Activated T-cell treated with anti-CD3 and anti-CD28 coated beads, Interleukin-2, amount 50 U/mL, for 72 hours (primary cell): ENCODE data around the gene FAM227B. TPM values are rescaled to one million over a fixed set of nuclear protein-coding genes. Genes with fewer than 3 reads are reported as not detected.
A peak's percentile ranks its signal among the peaks of the same experiment; 100 is the strongest.
"Not testable (repeated sequence)": the region's sequence is repeated elsewhere in the genome, so short reads cannot be mapped to it uniquely, and the experiment has no call there.

Experiments used
- ATAC-seq, 2 donors: fragments of 150-1000 bp; cut with Tn5 transposase; replicated peaks in 1 of 2; 2 replicates each; pipeline ENCODE4 v1.10.0; 2021; ENCODE audit warnings: moderate library complexity in 2 of 2, mild to moderate bottlenecking in 1 of 2
- DNase-seq, 2 donors: peaks; one replicate each; pipeline ENCODE4 v3.0.0; 2021 to 2022; ENCODE audit warnings: mixed read lengths in 1 of 2
- H3K27ac Mint-ChIP-seq: one replicate; pipeline ENCODE4 v1.8.0; 2022; ENCODE audit warnings: mild to moderate bottlenecking, moderate library complexity, mixed read lengths
- H3K27me3 Mint-ChIP-seq: one replicate; pipeline ENCODE4 v1.8.0; 2022; ENCODE audit warnings: low read depth, mixed read lengths
- H3K36me3 Mint-ChIP-seq, 2 donors: one replicate each; pipeline ENCODE4 v1.8.0; 2022; ENCODE audit warnings: mixed read lengths in 2 of 2, mild to moderate bottlenecking in 1 of 2; ENCODE audit not compliant: insufficient read depth in 2 of 2
- H3K4me1 Mint-ChIP-seq: one replicate; pipeline ENCODE4 v1.8.0; 2022; ENCODE audit warnings: low read depth, mixed read lengths
- H3K4me3 Mint-ChIP-seq, 2 donors: one replicate each; pipeline ENCODE4 v1.8.0; 2022; ENCODE audit warnings: mild to moderate bottlenecking in 2 of 2, mixed read lengths in 2 of 2, moderate library complexity in 2 of 2
- H3K9me3 Mint-ChIP-seq, 2 donors: one replicate each; pipeline ENCODE4 v1.8.0; 2022; ENCODE audit warnings: mixed read lengths in 2 of 2
- total RNA-seq, 2 donors: library from RNA; stranded (reverse); gene quantifications; one replicate each; pipeline ENCODE4 v1.2.3, GENCODE V29; 2022

Gene FAM227B, protein sequence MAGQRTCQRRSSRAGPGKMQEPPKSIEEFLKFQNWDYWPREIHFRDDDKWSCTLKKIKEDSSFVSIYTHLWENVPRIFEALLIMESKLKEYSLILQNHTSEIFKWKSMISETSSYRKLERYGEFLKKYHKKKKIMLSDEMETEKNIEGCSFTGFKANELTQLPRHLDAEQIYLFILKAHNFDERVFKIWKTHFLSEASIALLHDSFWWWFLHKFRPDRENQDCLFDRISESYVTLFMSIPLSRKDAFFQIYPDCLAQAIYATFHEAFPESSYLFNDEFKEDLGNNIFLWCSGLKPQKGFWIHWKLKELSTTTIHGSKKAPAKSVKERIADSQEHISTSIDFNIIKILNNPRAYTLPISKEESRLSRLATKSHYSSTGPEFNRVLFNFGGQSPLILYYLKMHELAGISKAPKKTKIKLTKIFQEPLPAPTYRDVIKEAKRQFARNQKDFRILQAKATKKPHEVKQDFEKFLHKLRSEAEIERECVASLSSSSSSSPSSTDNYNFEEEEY
- total RNA-seq: 1 to 10 TPM; 4.1 to 5.7 TPM

DNA sequence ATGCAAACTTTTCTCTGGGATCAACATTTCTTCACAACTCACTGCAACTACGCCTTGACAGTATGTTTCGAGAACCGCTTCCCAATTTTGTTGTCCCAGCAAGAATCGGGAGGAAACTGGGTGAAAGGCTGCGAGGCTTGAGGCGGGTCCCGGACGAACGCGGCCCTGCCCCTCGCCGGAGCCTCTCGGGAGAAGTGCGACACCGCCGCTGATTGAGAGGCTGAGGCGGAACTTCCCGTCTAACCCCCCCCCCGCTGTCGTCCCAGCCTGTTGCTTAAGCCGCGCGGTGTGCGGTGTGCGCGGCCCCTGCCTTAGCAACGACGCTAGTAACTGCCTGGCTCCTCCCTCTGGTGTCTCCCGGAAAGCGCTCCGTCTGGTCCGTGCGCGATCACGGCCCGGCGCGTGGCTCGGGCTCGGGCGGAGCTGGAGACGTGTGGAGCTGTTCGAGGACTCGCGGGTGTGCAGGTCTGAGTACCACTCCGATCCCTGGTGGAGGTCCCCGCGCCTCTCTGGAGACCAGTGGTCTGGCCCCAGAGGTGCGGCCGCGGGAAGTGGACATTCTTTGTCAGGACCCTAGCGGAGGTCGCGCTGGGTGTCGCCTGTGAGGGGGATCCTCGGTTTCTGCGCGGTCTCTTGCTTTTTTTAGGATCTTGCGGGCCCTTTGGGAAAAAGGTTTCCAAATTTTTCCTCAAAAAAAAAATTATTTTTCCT lies at the start of gene FAM227B, which contains the start of gene DTWD1:
Gene FAM227B (minus strand): TSS at position 161 of the 711 bp plus-strand sequence. CDS start 5,647 bp downstream, outside the sequence.
Gene DTWD1 (plus strand): TSS at position 391 of the 711 bp plus-strand sequence. CDS start 4,120 bp downstream, outside the sequence.
- H3K4me3 Mint-ChIP-seq: peak within 1 kb of the TSS; percentile 92 to 94
- no peaks in the 10 kb centered on the region for H3K27me3 Mint-ChIP-seq
- H3K27ac Mint-ChIP-seq: peak within 1 kb of the TSS; percentile 92
- peaks cover 6 to 16% of the 10 kb centered on the region in 2 donors for H3K36me3 Mint-ChIP-seq
- H3K4me1 Mint-ChIP-seq: peaks cover 39% of the 10 kb centered on the region
- peaks cover 0 to 4% of the 10 kb centered on the region in 2 donors for H3K9me3 Mint-ChIP-seq
- ATAC-seq: peak; percentile 99
- peak; percentile 92 for DNase-seq

DNA sequence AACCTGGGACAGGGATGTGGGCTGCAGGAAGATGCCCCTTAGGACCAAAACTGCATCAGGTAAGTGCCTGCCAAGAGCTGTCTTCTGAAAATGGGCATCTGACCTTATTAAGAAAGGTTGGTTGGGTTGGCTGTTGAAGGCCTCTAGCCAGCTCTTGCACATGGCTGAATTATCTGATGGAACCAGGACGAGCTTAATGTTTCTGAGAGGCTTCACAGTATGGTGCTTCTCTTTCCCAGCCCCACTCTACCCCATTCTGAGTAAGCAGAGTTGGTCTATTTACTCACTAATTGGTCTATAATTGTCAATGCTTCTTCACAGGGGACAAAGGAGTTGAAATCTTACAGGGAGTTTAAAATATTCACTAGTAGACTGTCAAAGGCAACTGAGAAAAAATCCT lies 48.7 kb upstream of the FAM227B start:
- Mint-ChIP-seq H3K4me1 (no peaks in the 10 kb centered on the region), H3K36me3 (no peaks in the 10 kb centered on the region), H3K4me3 (no peak overlapping the region), H3K27ac (no peak overlapping the region), H3K9me3 (no peaks in the 10 kb centered on the region), H3K27me3 (no peaks in the 10 kb centered on the region)
- DNase-seq (no peak), ATAC-seq (no peak)

DNA sequence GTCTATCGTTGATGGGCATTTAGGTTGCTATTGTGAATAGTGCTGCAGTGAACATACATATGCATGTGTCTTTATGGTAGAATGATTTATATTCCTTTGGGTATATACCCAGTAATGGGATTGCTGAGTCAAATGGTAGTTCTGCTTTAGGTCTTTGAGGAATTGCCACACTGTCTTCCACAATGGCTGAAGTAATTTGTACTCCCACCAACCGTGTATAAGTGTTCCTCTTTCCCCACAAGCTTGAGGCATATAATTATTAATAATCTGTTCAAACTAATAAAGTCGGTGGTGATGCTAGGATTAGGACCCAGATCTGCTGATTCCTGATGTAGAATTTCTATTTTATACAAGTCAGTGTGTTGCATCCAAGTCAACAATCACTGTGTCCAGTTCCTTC lies 45.9 kb upstream of the FAM227B start:
- not testable (repeated sequence) for H3K27me3 Mint-ChIP-seq, H3K36me3 Mint-ChIP-seq, ATAC-seq, H3K4me3 Mint-ChIP-seq, H3K4me1 Mint-ChIP-seq, H3K9me3 Mint-ChIP-seq, DNase-seq, H3K27ac Mint-ChIP-seq

DNA sequence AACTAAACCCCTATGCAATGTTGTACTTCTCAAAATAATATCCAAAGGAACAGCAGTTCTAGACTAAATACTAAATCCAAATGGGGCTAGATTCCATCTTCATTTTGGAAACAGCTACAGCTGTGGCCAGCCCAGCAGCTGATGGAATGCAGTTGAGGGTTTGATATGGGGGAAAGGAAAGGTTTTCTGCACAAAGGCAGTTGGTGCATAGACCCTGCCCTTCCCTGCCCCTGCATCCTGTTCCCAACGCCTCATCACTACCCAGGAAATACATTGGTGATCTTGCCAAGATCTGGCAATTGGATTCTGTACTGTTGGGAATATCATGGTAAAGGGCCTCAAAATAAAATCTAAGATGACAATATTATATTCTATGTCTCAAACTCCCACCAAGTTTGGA lies 44.1 kb upstream of the FAM227B start:
- H3K27me3 Mint-ChIP-seq: peaks cover 5% of the 10 kb centered on the region
- no peak for DNase-seq
- H3K4me3 Mint-ChIP-seq: no peak overlapping the region
- no peaks in the 10 kb centered on the region for H3K9me3 Mint-ChIP-seq
- H3K4me1 Mint-ChIP-seq: no peaks in the 10 kb centered on the region
- H3K27ac Mint-ChIP-seq: no peak overlapping the region
- H3K36me3 Mint-ChIP-seq: no peaks in the 10 kb centered on the region
- no peak for ATAC-seq

DNA sequence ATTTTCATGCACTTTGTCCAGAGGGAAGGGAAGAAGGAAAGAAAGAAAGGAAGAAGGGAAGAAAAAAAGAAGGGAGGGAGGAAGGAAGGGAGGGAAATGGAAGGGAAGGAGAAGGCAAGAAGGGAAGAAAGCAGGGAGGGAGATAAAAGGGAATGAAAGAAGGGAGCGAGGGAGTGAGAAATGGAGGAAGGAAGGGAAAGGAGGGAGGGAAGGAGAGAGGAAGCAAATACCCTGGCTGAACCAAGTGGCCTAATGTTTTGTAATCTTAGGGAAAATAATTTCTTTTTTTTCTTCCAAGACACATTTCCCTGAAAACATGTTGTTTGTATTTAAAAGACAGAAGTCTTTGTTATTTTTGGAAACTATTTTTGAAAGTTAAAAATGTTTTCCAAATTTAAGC lies 36.1 kb upstream of the FAM227B start:
- Mint-ChIP-seq H3K27me3 (no peaks in the 10 kb centered on the region), H3K27ac (no peak overlapping the region), H3K9me3 (peaks cover 7 to 15% of the 10 kb centered on the region in 2 donors), H3K36me3 (peaks cover 4 to 5% of the 10 kb centered on the region in 2 donors), H3K4me3 (no peak overlapping the region), H3K4me1 (no peaks in the 10 kb centered on the region)
- ATAC-seq (no peak), DNase-seq (no peak)

DNA sequence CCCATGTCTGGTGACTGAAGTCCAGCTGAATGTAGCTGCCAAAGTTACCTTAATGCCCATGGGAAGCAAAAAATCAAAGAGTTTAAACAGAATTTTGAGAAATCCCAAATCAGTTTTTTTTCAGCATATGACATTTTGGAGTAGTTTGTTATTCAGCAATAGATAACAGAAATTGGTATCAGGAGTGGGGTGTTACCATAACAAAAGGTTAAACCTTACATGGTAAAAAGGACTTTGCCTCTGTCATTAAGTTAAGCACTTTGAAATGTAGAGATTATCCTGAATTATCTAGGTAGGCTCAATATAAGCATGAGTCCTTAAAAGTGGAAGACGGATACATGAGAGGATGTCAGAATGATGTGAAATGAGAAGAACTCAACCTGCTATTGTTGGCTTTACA lies 32.3 kb upstream of the FAM227B start:
- no peak overlapping the region for H3K27ac Mint-ChIP-seq
- no peak overlapping the region for H3K4me3 Mint-ChIP-seq
- DNase-seq: no peak
- H3K9me3 Mint-ChIP-seq: peaks cover 5 to 12% of the 10 kb centered on the region in 2 donors
- H3K36me3 Mint-ChIP-seq: peaks cover 2% of the 10 kb centered on the region in 2 donors
- no peaks in the 10 kb centered on the region for H3K27me3 Mint-ChIP-seq
- ATAC-seq: no peak
- H3K4me1 Mint-ChIP-seq: no peaks in the 10 kb centered on the region

DNA sequence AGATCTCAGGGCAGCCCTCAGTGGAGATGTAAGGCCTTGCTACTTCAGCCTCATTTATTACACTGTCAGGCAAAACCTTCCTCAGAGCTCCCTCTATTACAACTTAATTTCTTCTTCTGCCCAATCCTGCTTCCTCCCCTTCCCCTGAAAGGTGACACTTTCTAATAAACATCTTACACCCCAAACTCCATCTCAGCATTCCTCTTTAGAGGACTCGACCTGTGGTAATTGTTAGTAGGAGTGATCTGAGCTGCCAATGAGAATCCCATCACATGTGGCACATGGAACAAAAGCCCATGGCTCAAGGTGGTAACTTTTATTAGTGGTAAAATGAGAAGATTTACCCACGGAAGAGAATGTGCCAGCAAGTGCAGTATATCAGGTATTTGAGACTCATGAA lies 30.1 kb upstream of the FAM227B start:
- Mint-ChIP-seq H3K27me3 (no peaks in the 10 kb centered on the region), H3K4me3 (no peak overlapping the region), H3K9me3 (peaks cover 5 to 10% of the 10 kb centered on the region in 2 donors), H3K27ac (no peak overlapping the region), H3K36me3 (peaks cover 2% of the 10 kb centered on the region in 2 donors), H3K4me1 (no peaks in the 10 kb centered on the region)
- no peak for DNase-seq
- no peak for ATAC-seq

DNA sequence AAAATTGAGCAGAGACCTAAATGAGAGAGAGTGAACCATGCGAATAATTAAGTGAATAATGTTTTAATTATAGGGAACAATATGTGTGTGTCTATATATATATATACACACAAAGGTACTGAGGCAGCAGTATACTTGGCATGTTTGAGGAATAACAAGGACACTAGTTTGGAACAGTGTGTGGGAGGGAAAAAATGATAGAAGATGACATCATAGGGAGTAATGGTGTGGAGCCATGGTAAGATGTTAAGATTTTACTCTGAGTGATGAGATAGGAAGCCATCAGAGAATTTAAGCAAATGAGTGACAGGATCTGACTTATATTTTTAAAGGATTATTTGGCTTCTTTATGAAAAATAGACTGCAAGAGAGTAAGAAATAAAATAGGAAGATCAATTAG lies 29.4 kb upstream of the FAM227B start:
- no peak for ATAC-seq
- Mint-ChIP-seq H3K9me3 (peaks cover 5 to 10% of the 10 kb centered on the region in 2 donors), H3K4me3 (no peak overlapping the region), H3K27ac (no peak overlapping the region), H3K36me3 (peaks cover 2% of the 10 kb centered on the region in 2 donors), H3K27me3 (no peaks in the 10 kb centered on the region), H3K4me1 (no peaks in the 10 kb centered on the region)
- no peak for DNase-seq

DNA sequence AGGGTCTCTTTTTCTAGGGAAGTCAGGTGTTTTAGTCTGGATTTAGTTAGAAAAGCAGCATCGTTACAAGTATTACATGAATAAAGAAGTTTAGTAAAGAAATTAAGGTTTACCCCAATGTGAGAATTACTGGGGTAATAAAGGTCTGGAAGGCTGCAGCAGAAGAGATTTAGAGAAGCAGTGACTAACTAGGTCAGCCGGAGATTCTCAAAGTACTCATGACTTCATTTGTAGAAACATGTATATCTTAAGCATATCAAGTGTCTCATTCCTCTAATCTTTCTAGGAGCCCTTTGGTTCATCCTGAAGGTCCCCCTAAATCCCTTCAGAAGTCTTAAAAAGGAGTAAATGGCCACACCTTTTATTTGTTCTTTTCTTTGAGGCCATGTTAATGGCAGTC lies 26.3 kb upstream of the FAM227B start:
- DNase-seq (no peak), ATAC-seq (no peak)
- H3K27ac Mint-ChIP-seq: peak overlapping the region; percentile 40
- H3K27me3 Mint-ChIP-seq: no peaks in the 10 kb centered on the region
- no peak overlapping the region for H3K4me3 Mint-ChIP-seq
- no peaks in the 10 kb centered on the region for H3K36me3 Mint-ChIP-seq
- no peaks in the 10 kb centered on the region for H3K4me1 Mint-ChIP-seq
- H3K9me3 Mint-ChIP-seq: no peaks in the 10 kb centered on the region

DNA sequence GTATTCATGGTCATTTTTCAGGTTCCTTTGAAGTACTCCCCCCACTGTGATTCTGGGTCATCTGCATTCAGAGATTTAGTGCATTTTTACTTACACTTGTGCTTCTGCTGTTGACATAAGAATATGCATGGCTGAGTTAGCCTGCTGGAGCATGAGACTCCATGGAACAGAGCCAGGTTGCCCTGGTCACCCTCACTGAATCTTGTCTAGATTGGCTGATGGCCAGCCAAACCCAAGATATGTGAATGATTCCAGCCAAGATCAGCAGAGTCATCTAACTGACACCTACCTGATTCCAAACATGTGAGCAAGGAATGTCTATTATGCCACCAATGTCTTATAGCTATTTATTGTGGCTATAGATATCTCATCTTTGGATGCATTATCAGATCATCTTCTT lies 25.3 kb upstream of the FAM227B start:
- Mint-ChIP-seq H3K36me3 (no peaks in the 10 kb centered on the region), H3K27ac (no peak overlapping the region), H3K9me3 (no peaks in the 10 kb centered on the region), H3K4me1 (no peaks in the 10 kb centered on the region), H3K4me3 (no peak overlapping the region), H3K27me3 (no peaks in the 10 kb centered on the region)
- DNase-seq: no peak
- no peak for ATAC-seq

DNA sequence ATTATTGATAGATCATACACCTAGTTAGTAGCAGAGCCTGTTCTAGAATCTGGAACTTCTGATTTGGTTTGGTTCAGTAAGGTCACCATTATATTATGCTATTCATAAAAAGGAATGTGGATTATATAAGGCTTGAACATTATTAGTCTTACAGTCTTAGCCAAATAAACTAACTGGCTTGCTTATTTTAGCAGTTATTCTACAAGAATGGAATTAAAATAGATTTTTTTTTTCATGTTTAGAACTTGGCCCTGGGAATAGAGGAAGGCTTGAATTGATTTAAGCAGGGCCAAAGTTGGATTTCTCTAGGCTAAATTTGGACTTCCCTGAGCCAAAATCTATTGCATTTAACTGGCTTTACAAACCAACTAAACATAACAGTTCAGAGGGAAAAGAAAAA lies 24.7 kb upstream of the FAM227B start:
- Mint-ChIP-seq H3K27me3 (no peaks in the 10 kb centered on the region), H3K9me3 (no peaks in the 10 kb centered on the region), H3K36me3 (peaks cover 0 to 1% of the 10 kb centered on the region in 2 donors), H3K27ac (no peak overlapping the region), H3K4me3 (no peak overlapping the region), H3K4me1 (no peaks in the 10 kb centered on the region)
- no peak for ATAC-seq
- no peak for DNase-seq

DNA sequence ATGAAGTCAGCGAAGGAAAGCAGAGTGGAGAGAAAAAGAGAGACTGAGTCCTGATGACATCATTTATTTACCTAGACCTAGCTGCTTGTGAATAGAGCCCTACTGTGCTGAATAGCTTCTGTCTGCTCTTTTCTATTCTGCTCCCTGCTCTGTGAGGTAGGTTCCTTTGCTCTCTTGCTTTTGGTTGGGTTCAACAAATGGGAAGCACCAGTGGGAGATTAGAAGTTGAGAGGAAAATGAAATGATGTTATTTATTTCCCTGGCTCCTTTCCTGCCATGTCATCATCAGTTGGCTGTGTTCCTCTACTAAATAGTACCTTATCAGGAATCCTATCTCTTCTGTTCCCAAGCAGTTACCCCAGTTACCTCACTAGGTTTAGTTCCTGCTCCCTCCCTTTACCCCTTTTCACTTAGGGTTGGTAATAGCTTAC lies 23.8 kb upstream of the FAM227B start:
- ATAC-seq (no peak), DNase-seq (no peak)
- H3K27me3 Mint-ChIP-seq: no peaks in the 10 kb centered on the region
- no peak overlapping the region for H3K27ac Mint-ChIP-seq
- no peaks in the 10 kb centered on the region for H3K4me1 Mint-ChIP-seq
- H3K4me3 Mint-ChIP-seq: no peak overlapping the region
- H3K36me3 Mint-ChIP-seq: peaks cover 0 to 1% of the 10 kb centered on the region in 2 donors
- H3K9me3 Mint-ChIP-seq: no peaks in the 10 kb centered on the region

DNA sequence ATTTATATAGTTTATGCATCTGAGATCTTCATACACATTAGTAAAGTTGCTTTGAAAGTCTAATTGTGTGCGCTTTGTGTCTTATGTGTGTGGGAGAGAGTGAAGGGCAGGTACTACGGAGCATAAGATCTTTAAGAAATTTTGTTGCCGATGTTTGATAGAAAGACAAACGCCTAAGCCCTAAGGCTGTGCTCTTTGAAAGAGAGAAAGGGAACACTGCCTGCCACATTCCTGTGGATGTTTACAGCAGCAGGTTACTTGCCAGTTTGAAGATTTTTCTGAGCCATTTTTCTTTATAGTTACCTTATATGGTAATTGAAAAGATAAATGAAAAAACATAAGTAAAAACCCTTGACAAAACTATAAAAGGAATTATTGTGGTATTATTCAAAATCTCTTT lies 17.2 kb upstream of the FAM227B start:
- no peaks in the 10 kb centered on the region for H3K27me3 Mint-ChIP-seq
- ATAC-seq (no peak), DNase-seq (no peak)
- H3K4me1 Mint-ChIP-seq: no peaks in the 10 kb centered on the region
- no peak overlapping the region for H3K4me3 Mint-ChIP-seq
- no peak overlapping the region for H3K27ac Mint-ChIP-seq
- no peaks in the 10 kb centered on the region for H3K9me3 Mint-ChIP-seq
- H3K36me3 Mint-ChIP-seq: peaks cover 2 to 12% of the 10 kb centered on the region in 2 donors
